Embryonic facial prominence (tissue), 1 donor: ENCODE measurements around the gene SPNS2.

Experiments
- DNase-seq: peaks from one replicate; pipeline ENCODE4 v3.0.0-alpha.2; 2016; ENCODE audit errors: extremely low spot score

SPNS2 gene

GRCh38 chr17:4588391-4588790, 89.7 kb downstream of the SPNS2 start:
- DNase-seq, result no peak
